IMR-90 (cell line): Measurements from ENCODE around the gene ARHGEF12.

Source experiments
- CTCF ChIP-seq: conservative IDR thresholded peaks from 2 replicates; pipeline ENCODE4 v1.5.1; 2012; ENCODE audit warnings: mild to moderate bottlenecking, low read depth, low read length, improper control_type of control experiment
- NFE2L2 ChIP-seq: fragments of 150-350 bp; IDR thresholded peaks from 2 replicates; pipeline ENCODE4 v1.6.1; 2016; ENCODE audit warnings: low read depth, mild to moderate bottlenecking, low read length
- POLR2A ChIP-seq: IDR thresholded peaks from 2 replicates; pipeline ENCODE4 v1.6.1; 2012; ENCODE audit warnings: mild to moderate bottlenecking, low read depth, low read length

- TF ChIP-seq NFE2L2 (no peak), CTCF (no peak), POLR2A (no peak)
Observed at GRCh38 chr11:120342226-120342625, 6.0 kb downstream of the ARHGEF12 start.
